ENCODE measurements around the gene COL4A2. TPM values are rescaled to one million over a fixed set of nuclear protein-coding genes. Genes with fewer than 3 reads are reported as not detected.

COL4A2 gene
- polyA plus RNA-seq, 1 donor (not counting 4 experiments of a cell fraction or from before 2014, with no cell fraction given): 30.7 TPM

DNA sequence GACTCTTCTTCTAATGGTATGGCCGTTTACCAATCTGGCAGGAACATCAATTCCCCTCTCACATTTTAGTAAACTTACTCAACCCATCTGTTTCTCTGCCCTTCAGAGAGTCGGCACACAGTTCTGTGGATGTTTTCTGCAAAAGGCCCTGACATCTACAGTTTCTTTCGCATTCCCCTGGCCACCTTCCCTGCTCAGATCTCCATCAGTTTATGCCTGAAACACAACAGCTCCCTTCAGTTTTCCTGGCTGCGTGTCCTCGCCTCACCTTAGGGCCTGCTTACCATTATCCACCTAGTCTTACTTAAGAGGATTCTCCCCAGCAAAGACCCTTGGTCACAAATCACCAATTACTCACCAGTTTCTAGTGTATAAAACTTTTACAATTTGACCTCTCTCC lies 25.3 kb upstream of the COL4A2 start:
- no peaks in the 10 kb centered on the region for H3K9me1 ChIP-seq (ENCODE audit: control insufficient read depth, extremely low read depth, insufficient read depth, low read length)
- FAIRE-seq: no peak
- H3K4me2 ChIP-seq (ENCODE audit: control insufficient read depth, extremely low read depth, insufficient read depth, low read depth, low read length): no peak overlapping the region
- H2AFZ ChIP-seq (ENCODE audit: control insufficient read depth, low read length): no peak overlapping the region
- H3K9me3 ChIP-seq (ENCODE audit: control insufficient read depth, low read depth, low read length): no peaks in the 10 kb centered on the region
- no peak overlapping the region for H3K27ac ChIP-seq (ENCODE audit: control insufficient read depth, insufficient read depth, low read length)
- no peak overlapping the region for H3K4me3 ChIP-seq (ENCODE audit: control insufficient read depth in 2 of 3, extremely low read depth in 1 of 3, insufficient read depth in 2 of 3, low read depth in 1 of 3, low read length in 3 of 3)
- H3K4me1 ChIP-seq (ENCODE audit: control insufficient read depth, extremely low read depth, insufficient read depth, low read length): peaks cover 7% of the 10 kb centered on the region
- no peak for DNase-seq (ENCODE audit: low read depth, low spot score)
- no peak overlapping the region for H3K9ac ChIP-seq (ENCODE audit: control insufficient read depth, extremely low read depth, insufficient read depth, low read length)
- H3K79me2 ChIP-seq (ENCODE audit: control insufficient read depth, insufficient read depth, low read length): peaks cover 11% of the 10 kb centered on the region
- peaks cover 0 to 4% of the 10 kb centered on the region in 2 experiments for H3K36me3 ChIP-seq (ENCODE audit: control insufficient read depth in 2 of 2, extremely low read depth in 1 of 2, insufficient read depth in 2 of 2, low read length in 2 of 2)
- TF ChIP-seq, protein P1, sequence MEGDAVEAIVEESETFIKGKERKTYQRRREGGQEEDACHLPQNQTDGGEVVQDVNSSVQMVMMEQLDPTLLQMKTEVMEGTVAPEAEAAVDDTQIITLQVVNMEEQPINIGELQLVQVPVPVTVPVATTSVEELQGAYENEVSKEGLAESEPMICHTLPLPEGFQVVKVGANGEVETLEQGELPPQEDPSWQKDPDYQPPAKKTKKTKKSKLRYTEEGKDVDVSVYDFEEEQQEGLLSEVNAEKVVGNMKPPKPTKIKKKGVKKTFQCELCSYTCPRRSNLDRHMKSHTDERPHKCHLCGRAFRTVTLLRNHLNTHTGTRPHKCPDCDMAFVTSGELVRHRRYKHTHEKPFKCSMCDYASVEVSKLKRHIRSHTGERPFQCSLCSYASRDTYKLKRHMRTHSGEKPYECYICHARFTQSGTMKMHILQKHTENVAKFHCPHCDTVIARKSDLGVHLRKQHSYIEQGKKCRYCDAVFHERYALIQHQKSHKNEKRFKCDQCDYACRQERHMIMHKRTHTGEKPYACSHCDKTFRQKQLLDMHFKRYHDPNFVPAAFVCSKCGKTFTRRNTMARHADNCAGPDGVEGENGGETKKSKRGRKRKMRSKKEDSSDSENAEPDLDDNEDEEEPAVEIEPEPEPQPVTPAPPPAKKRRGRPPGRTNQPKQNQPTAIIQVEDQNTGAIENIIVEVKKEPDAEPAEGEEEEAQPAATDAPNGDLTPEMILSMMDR (optimal IDR thresholded peaks at IDR 0.05 in 1 of 3, IDR thresholded peaks at IDR 0.05 in 1 of 3, conservative IDR thresholded peaks at IDR 0.05 in 1 of 3; ENCODE audit: extremely low read depth in 1 of 3, insufficient read depth in 2 of 3, low read length in 3 of 3): no peak
- no peak for TF ChIP-seq EZH2 (IDR thresholded peaks at IDR 0.05; ENCODE audit: low read length)
- no peaks in the 10 kb centered on the region for H4K20me1 ChIP-seq (ENCODE audit: control insufficient read depth, extremely low read depth, insufficient read depth, low read length)
- no peaks in the 10 kb centered on the region for H3K27me3 ChIP-seq (ENCODE audit: control insufficient read depth, extremely low read depth, insufficient read depth, low read length)
- dilution Hi-C loops (cut with MboI; ENCODE audit: extremely low pct_ligation_motif_present, low sequenced_read_pairs): no loop called here

DNA sequence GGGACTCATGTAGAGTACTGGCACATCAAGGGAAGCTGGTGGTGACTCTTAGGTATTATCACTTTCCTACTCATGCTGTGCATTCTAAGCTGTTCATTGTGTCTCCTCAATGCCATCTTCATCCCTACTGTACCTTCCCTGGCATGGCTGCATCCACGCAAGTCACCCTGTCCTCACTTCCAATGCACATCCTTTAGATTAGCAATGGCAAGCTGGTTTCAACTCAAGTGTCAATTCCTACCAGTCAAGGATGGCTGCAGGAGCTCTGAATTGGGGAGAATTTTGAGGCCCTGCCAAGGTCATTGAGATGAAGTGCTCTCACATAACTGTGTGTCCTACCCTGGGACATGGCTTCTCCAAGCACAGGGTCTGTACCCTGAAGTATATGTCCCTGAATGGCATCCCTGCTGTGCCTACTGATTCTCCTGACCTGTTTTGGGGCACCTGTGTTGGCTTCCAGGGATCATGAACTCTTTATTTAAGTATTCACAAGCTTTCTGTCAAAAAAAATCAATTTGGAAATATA lies 24.7 kb upstream of the COL4A2 start:
- H3K79me2 ChIP-seq (ENCODE audit: control insufficient read depth, insufficient read depth, low read length): peaks cover 11% of the 10 kb centered on the region

More for the DNA sequence above, 24.7 kb upstream of the COL4A2 start:
- dilution Hi-C loops (cut with MboI; ENCODE audit: extremely low pct_ligation_motif_present, low sequenced_read_pairs): no loop called here
- DNase-seq (ENCODE audit: low read depth, low spot score) (no peak), FAIRE-seq (no peak)
- no peak overlapping the region for H3K27ac ChIP-seq (ENCODE audit: control insufficient read depth, insufficient read depth, low read length)
- H3K9ac ChIP-seq (ENCODE audit: control insufficient read depth, extremely low read depth, insufficient read depth, low read length): no peak overlapping the region
- no peaks in the 10 kb centered on the region for H4K20me1 ChIP-seq (ENCODE audit: control insufficient read depth, extremely low read depth, insufficient read depth, low read length)
- H3K9me3 ChIP-seq (ENCODE audit: control insufficient read depth, low read depth, low read length): no peaks in the 10 kb centered on the region
- no peaks in the 10 kb centered on the region for H3K27me3 ChIP-seq (ENCODE audit: control insufficient read depth, extremely low read depth, insufficient read depth, low read length)
- H3K4me1 ChIP-seq (ENCODE audit: control insufficient read depth, extremely low read depth, insufficient read depth, low read length): peaks cover 13% of the 10 kb centered on the region
- H3K36me3 ChIP-seq (ENCODE audit: control insufficient read depth in 2 of 2, extremely low read depth in 1 of 2, insufficient read depth in 2 of 2, low read length in 2 of 2): peaks cover 0 to 4% of the 10 kb centered on the region in 2 experiments
- no peak overlapping the region for H2AFZ ChIP-seq (ENCODE audit: control insufficient read depth, low read length)
- no peak overlapping the region for H3K4me2 ChIP-seq (ENCODE audit: control insufficient read depth, extremely low read depth, insufficient read depth, low read depth, low read length)
- no peaks in the 10 kb centered on the region for H3K9me1 ChIP-seq (ENCODE audit: control insufficient read depth, extremely low read depth, insufficient read depth, low read length)
- TF ChIP-seq, protein P1 (optimal IDR thresholded peaks at IDR 0.05 in 1 of 3, IDR thresholded peaks at IDR 0.05 in 1 of 3, conservative IDR thresholded peaks at IDR 0.05 in 1 of 3; ENCODE audit: extremely low read depth in 1 of 3, insufficient read depth in 2 of 3, low read length in 3 of 3): no peak
- no peak for TF ChIP-seq EZH2 (IDR thresholded peaks at IDR 0.05; ENCODE audit: low read length)
- no peak overlapping the region for H3K4me3 ChIP-seq (ENCODE audit: control insufficient read depth in 2 of 3, extremely low read depth in 1 of 3, insufficient read depth in 2 of 3, low read depth in 1 of 3, low read length in 3 of 3)

Data from keratinocyte (primary cell).